Epithelial cell of prostate (primary cell): ENCODE data around the gene C20orf204.
A peak's percentile ranks its signal among the peaks of the same experiment; 100 is the strongest.

Experiments used
- DNase-seq: peaks from one replicate; pipeline ENCODE4 v3.0.0-alpha.2; 2011; ENCODE audit warnings: low read depth, low spot score
- H3K27ac ChIP-seq: fragments of 450-650 bp; 2 replicates; pipeline ENCODE4 v1.5.1; 2017; ENCODE audit warnings: mild to moderate bottlenecking

The C20orf204 gene

GRCh38 chr20:64052987-64053840 lies 17.2 kb downstream of the C20orf204 start:
- H3K27ac ChIP-seq: no peak overlapping the region
- no peak for DNase-seq

GRCh38 chr20:64053841-64054661 lies 18.1 kb downstream of the C20orf204 start:
- no peak for DNase-seq
- no peak overlapping the region for H3K27ac ChIP-seq

- no peak for DNase-seq
- H3K27ac ChIP-seq: no peak overlapping the region
These were observed 19.5 kb downstream of the C20orf204 start for GRCh38 chr20:64055396-64055892.

- H3K27ac ChIP-seq: no peak overlapping the region
- DNase-seq: no peak
These were observed 20.1 kb downstream of the C20orf204 start for GRCh38 chr20:64055893-64056638.

- DNase-seq: no peak
- no peak overlapping the region for H3K27ac ChIP-seq
These were observed 20.6 kb downstream of the C20orf204 start for GRCh38 chr20:64056639-64056888.

- DNase-seq: no peak
- no peak overlapping the region for H3K27ac ChIP-seq
These were observed 21.1 kb downstream of the C20orf204 start for GRCh38 chr20:64056889-64057627.

GRCh38 chr20:64057628-64058498 lies 21.9 kb downstream of the C20orf204 start:
- DNase-seq: no peak
- H3K27ac ChIP-seq: no peak overlapping the region

- no peak overlapping the region for H3K27ac ChIP-seq
- DNase-seq: no peak
These were observed 22.6 kb downstream of the C20orf204 start for GRCh38 chr20:64058536-64058935.

GRCh38 chr20:64062276-64062595 lies 26.3 kb downstream of the C20orf204 start:
- H3K27ac ChIP-seq: peak overlapping the region; percentile 62
- no peak for DNase-seq

- peak; percentile 77 for DNase-seq
- peak within 1 kb of the TSS; percentile 62 for H3K27ac ChIP-seq
These were observed 26.8 kb downstream of the C20orf204 start, which contains the start of gene TCEA2 for GRCh38 chr20:64062596-64063388. TSS of gene TCEA2 (plus strand) at chr20:64063198. CDS start at chr20:64063313, 115 bp downstream.

- no peak for DNase-seq
- peak overlapping the region; percentile 62 for H3K27ac ChIP-seq
These were observed 27.6 kb downstream of the C20orf204 start for GRCh38 chr20:64063389-64064144.

- peak overlapping the region; percentile 62 for H3K27ac ChIP-seq
- no peak for DNase-seq
These were observed 28.2 kb downstream of the C20orf204 start for GRCh38 chr20:64064145-64064698.

GRCh38 chr20:64065062-64065973 lies 29.3 kb downstream of the C20orf204 start:
- no peak overlapping the region for H3K27ac ChIP-seq
- DNase-seq: no peak

- peak; percentile 10 for DNase-seq
- no peak overlapping the region for H3K27ac ChIP-seq
These were observed 30.0 kb downstream of the C20orf204 start for GRCh38 chr20:64065974-64066343.

- H3K27ac ChIP-seq: no peak overlapping the region
- DNase-seq: no peak
These were observed 31.1 kb downstream of the C20orf204 start for GRCh38 chr20:64067005-64067632.

- DNase-seq: no peak
- H3K27ac ChIP-seq: no peak overlapping the region
These were observed 31.8 kb downstream of the C20orf204 start for GRCh38 chr20:64067733-64068307.
